ENCODE measurements around the gene PKD2L1. TPM values are rescaled to one million over a fixed set of nuclear protein-coding genes. Genes with fewer than 3 reads are reported as not detected.

The PKD2L1 gene
- total and polyA plus RNA-seq, 2 of the 8 experiments (the other 6 are each of a cell fraction or from before 2014, with no cell fraction given): 0.20 to 0.33 TPM

- no peak for TF ChIP-seq CHD7 (IDR thresholded peaks at IDR 0.05; ENCODE audit: insufficient replicate concordance, low read length)
- TF ChIP-seq HDAC2 (IDR thresholded peaks at IDR 0.05; ENCODE audit: borderline replicate concordance in 1 of 2, low read depth in 2 of 2, low read length in 2 of 2): 0 out of 4 replicates have a peak, but pooled peaks of 1 of the 2 experiments have one; percentile 88
- TF ChIP-seq KDM1A (IDR thresholded peaks at IDR 0.05; ENCODE audit: borderline replicate concordance, low read length): no peak
- TF ChIP-seq CBX5 (IDR thresholded peaks at IDR 0.05; ENCODE audit: low read depth, low read length): no peak
- TF ChIP-seq SIX5 (IDR thresholded peaks at IDR 0.05; ENCODE audit: low read depth, low read length): no peak
- peak; percentile 95 for TF ChIP-seq TAF1 (IDR thresholded peaks at IDR 0.05; ENCODE audit: low read depth, low read length)
- no peak for TF ChIP-seq EP300 (IDR thresholded peaks at IDR 0.05; ENCODE audit: borderline replicate concordance in 1 of 2, low read depth in 2 of 2, low read length in 2 of 2)
Measured at GRCh38 chr10:100267239-100268104, 62.6 kb downstream of the PKD2L1 start, which contains the start of gene CWF19L1 (continued).

All from H1 (cell line).